HG03342 (cell line): ENCODE results near the gene C2orf76.
"Not testable (repeated sequence)": the region's sequence is repeated elsewhere in the genome, so short reads cannot be mapped to it uniquely, and the experiment has no call there.

Experiments used
- ATAC-seq: cut with Tn5 transposase; IDR thresholded peaks from one replicate; pipeline ENCODE4 v1.9.1; 2021; ENCODE audit warnings: mild to moderate bottlenecking, moderate library complexity; ENCODE audit not compliant: unreplicated experiment

Gene C2orf76

GRCh38 chr2:119366649-119367471, at the start of gene C2orf76, which contains the start of gene DBI:
Gene C2orf76, minus strand, starts transcription at chr2:119366834. Its CDS starts 26,875 bp downstream, at chr2:119339959.
Gene DBI, plus strand, starts transcription at chr2:119366977. Its CDS starts 75 bp downstream, at chr2:119367052.
- peak; percentile 94 for ATAC-seq

GRCh38 chr2:119415630-119416029, 49.0 kb upstream of the C2orf76 start:
- ATAC-seq, result no peak

- no peak for ATAC-seq
Observed at GRCh38 chr2:119414894-119415293, 48.3 kb upstream of the C2orf76 start.

GRCh38 chr2:119409506-119409905, 42.9 kb upstream of the C2orf76 start:
- no peak for ATAC-seq

GRCh38 chr2:119408221-119408619, 41.6 kb upstream of the C2orf76 start:
- ATAC-seq, result no peak

- no peak for ATAC-seq
Observed at GRCh38 chr2:119407430-119408220, 41.0 kb upstream of the C2orf76 start.

GRCh38 chr2:119405151-119405550, 38.5 kb upstream of the C2orf76 start:
- ATAC-seq, result no peak

GRCh38 chr2:119403618-119404017, 37.0 kb upstream of the C2orf76 start:
- not testable (repeated sequence) for ATAC-seq

- ATAC-seq, result no peak
Observed at GRCh38 chr2:119402645-119403560, 36.3 kb upstream of the C2orf76 start.

- no peak for ATAC-seq
Observed at GRCh38 chr2:119402106-119402505, 35.5 kb upstream of the C2orf76 start.

GRCh38 chr2:119397196-119397595, 30.6 kb upstream of the C2orf76 start:
- ATAC-seq, result no peak

GRCh38 chr2:119393971-119394748, 27.5 kb upstream of the C2orf76 start:
- no peak for ATAC-seq

- ATAC-seq, result no peak
Observed at GRCh38 chr2:119389615-119390306, 23.1 kb upstream of the C2orf76 start.

- ATAC-seq, result peak; percentile 79
Observed at GRCh38 chr2:119387381-119388129, 20.9 kb upstream of the C2orf76 start.

- ATAC-seq, result no peak
Observed at GRCh38 chr2:119385466-119385865, 18.8 kb upstream of the C2orf76 start.

- no peak for ATAC-seq
Observed at GRCh38 chr2:119384971-119385370, 18.3 kb upstream of the C2orf76 start.

GRCh38 chr2:119383410-119384140, 16.9 kb upstream of the C2orf76 start:
- ATAC-seq, result no peak

GRCh38 chr2:119378566-119378965, 11.9 kb upstream of the C2orf76 start:
- ATAC-seq, result no peak
